ENCODE results near the gene MT3.
"Not testable (repeated sequence)": the region's sequence is repeated elsewhere in the genome, so short reads cannot be mapped to it uniquely, and the experiment has no call there.

The MT3 gene

DNA sequence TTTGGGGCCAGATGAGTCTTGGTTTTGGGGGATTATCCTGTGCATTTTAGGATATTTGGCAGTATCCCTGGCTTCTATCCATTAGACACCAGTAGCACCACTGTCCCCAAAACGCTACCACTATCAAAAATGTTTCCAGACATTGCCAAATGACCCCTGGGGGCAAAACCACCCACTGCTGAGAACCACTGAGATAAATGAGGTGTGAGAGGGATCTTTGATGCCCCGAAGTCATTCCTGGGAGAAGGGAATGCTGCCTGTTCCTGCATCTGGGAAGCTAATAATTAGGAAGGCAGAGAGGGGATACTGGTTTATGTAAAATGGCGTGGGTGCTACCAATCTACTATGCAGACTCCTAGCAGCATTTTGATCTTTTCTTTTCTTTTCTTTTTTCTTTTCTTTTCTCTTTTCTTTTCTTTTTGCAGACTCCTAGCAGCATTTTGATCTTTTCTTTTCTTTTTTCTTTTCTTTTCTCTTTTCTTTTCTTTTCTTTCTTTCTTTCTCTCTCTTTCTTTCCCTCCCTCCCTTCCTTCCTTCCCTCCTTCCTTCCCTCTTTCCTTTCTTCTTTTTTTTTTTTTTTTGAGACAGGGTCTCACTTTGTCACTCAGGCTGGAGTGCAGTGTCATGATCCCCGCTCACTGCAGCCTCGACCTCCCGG lies 8.8 kb upstream of the MT3 start:
- DNase-seq: no peak

DNA sequence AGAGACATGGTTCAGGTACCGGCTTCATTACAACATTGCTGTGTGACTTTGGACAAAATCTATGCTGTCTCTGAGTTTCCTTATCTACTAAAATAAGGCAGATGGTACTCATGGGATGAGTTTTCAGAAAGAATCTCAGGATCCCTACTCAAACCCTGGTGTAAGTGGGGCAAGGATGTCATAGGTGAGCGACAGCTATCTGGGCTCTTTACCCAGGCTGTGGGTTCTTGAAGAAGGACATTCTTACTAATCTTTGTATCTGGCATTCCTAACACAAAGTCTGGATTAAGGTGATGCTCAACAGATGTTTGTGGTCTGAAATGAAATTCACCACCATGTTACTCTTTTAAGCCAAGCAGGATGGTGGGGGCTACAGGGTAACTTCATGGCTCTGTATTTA lies 6.4 kb upstream of the MT3 start:
- DNase-seq: not testable (repeated sequence)

DNA sequence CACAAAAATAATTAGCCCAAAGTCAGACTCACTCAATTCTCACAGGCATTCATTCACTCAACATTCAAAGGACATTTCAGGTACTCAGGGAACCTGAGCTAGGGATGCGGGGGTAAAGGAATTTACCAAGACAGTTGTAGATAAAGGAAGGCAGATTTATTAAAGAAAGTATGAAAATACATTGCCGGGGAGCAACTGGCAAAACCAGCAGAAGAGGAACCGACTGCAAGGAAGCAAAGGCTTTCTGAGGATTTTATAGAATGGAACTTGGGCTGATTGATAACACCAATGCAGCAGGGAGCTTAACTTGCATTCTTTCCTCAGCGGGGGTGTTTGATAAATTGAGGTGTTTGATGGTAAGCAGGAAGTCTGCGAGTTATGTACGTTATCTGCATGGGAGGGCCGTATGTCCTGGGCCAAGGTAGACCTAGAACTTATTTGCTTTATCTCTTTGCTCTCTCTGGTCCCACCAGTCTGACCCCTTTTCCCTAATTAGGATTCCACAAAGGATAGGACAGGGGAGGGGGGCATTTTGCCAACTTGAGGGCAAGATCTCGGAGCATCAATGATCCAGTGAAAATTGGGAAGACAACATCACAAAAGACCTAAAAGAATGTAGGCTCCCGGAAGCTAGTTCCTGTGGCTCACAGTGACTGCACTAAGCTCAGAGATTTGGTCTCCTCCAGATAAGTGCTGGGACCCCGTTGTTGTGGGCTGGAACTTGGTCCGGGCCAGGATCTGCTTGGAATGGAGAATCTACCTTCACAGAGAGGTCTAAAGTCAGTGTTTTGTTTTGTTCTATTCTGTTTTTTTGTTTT lies 5.8 kb upstream of the MT3 start:
- no peak for DNase-seq

DNA sequence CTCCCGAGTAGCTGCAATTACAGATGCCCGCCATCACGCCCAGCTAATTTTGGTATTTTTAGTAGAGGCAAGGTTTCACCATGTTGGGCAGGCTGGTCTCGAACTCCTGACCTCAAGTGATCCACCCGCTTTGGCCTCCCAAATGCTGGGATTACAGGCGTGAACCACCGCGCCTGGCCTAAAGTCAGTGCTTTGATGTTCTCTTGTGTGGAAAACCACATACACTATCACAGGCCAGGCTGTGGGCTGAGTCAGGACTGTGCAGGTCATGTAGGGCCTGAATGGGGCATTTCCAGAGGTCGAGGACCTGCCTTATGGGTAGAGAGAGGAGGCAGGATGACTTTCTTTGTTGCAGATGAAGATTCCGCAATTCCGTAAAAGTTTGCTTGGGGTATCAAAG lies 5.1 kb upstream of the MT3 start:
- no peak for DNase-seq

DNA sequence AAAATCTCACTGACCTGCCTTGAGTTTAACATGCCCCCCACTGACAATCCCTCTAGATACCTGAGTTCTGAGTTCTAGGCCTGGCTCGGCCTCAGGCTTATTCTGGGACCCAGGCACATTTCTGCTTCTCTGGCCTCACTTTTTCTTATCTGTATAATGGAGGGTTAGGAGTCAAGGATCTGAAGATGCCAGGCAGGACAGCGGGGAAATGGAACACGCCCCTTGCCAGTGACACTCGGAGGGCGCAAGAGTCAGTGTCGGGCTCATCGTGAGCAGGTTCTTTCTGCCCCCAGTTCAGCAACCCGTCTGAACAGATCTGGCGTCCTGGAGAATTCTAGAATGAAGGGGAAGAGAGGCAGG lies 567 bp upstream of the MT3 start:
- no peak for DNase-seq

DNA sequence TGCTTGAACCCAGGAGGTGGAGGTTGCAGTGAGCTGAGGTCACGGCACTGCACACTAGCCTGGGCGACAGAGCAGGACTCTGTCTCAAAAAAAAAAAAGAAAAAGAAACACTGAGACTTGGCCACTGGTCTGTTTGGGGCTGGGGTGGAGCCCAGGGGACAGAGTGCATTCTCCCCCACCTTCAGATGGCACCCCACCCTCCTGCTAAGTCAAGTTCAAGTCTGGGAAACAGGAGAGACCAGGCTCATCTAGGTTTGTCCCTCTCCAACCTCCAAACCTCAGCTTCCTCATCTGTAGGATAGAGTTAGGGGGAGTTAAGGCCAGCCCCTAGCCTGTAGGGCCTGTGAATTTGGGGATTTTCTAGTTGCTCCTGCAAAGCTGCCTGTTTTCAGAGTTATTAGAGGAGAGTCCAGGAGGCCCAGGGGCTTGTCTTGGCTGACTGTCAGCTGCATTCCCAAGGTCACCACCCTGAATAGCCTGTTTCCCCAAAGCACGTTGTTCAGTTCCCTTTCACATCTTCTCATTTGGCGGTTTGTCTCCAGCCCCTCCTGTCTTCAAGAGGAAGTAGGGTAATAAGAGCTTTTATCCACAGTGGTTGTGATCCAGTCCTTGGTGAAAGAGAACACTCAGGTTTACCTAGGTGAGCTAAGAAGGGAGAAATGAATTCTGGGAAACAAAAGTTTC lies 2.2 kb downstream of the MT3 start:
- no peak for DNase-seq

DNA sequence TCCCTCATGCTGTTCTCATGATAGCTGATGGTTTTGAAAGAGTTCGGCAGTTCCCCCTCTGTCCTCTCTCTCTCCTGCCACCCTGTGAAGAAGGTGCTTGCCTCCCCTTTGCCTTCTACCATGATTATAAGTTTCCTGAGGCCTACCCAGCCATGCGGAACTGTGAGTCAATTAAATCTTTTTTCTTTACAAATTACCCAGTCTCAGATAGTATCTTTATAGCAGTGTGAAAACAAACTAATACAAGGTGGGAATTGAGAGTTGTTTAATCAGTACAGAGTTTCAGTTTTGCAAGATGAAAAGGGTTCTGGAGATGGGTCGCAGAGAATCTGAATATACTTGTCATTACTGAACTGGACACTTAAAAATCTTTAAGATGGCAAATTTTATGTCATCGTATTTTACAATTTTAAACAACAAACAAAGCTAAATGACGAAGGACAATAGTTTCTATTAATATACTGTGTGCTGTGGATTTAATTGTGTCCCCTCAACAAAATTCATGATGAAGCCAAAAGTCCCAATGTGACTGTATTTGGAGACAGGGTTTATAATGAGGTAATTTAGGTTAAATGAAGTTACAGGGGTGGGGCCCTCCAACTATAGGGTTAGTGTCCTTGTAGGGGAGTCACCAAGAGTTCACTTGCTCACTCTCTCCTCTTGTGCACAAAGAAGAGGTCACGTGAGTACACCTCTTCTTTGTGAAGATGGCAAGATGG lies 4.4 kb downstream of the MT3 start:
- no peak for DNase-seq

DNA sequence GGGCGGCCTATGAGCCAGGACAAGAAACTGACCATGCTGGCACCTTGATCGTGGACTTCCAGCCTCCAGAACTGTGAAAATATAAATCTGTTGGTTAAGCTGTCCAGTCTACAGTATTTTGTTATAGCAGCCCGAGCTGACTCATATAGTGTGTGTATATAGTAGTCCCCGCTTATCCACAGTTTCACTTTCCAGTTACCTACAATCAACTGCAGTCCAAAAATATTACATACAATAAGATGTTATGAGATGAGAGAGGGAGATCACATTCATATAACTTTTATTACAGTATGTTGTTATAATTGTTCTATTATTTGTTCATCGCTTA lies 4.9 kb downstream of the MT3 start:
- DNase-seq: no peak

DNA sequence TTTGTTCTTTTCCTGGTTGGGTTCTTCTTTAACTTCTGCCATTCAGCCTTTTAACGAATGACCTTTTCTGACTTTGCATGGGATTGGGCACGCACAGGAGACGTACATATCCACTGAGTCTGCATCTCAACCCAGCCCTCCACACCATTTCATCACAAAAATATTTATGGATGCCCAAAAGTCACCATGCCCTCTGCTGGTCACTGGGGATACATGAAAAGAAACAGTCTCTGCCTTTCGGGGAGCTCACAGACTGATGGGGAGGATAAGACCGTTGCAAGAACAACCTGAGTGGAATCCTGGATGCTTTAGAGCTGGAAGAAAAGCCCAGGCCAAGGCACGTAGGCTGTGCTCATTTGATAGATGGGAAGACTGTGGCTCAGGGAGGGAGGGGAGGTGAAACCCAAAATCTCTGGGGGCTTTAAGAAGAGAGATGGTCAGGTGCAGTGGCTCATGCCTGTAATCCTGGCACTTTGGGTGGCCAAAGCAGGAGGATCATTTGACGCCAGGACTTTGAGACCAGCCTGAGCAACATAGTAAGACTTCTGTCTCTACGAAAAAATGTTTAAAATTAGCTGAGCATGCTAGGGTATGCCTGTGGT lies 11.2 kb downstream of the MT3 start:
- peak; percentile 16 for DNase-seq

DNA sequence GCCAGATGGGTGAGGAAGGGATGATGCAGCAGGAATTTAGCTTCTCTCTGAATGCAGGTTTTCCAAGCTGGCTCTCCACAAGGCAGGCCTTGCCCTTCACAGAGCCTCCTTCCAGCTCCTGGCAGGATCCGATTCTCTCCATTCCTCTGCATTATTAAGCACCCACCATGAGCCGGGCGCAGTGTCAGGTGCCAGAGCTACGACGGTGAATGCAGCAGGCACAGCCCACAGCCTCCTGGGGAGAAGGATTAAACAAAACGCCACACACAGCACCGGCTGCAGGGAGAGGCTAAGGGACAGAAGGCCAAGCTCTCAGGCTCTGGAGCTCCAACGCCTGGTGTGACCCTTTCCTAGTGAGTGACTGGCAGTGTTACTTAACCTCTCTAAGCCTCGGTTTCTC lies 12.0 kb downstream of the MT3 start:
- DNase-seq: no peak

DNA sequence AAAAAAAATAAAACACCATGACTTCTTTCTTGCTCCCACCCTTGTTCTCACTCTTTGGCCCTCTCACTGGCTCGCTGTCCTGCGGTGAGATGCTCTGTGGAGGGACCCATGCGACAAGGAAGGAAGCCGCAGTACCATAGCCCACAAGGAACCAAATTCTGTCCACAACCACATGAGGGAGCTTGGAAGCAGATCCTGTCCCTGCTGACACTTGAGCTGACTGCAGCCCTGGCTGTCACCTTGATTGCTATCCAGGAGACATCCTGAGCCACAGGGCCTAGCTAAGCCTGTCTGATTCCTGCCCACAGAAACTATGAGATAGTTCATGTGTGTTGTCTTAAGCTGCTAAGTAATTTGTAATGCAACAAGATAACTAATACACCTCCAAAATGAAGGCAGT lies 14.3 kb downstream of the MT3 start:
- peak; percentile 9 for DNase-seq

DNA sequence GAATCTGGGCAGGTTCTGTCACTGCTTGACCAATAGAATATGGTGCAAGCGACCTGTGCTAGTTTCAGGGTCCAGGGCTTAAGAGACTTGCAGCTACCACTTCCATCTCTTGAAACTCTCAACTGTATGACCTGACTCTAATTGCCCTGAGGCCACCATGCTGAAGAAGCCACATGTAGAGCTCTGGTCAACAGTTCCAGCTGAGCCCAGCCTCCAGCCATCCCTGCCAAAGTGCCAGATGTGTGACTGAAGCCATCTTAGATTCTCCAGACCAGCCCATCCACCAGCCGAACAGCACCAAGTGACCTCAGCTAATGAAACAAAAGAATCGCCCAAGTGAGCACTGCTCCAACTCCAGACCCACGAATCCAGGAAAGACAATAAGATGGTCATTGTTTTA lies 15.6 kb downstream of the MT3 start:
- DNase-seq: no peak

DNA sequence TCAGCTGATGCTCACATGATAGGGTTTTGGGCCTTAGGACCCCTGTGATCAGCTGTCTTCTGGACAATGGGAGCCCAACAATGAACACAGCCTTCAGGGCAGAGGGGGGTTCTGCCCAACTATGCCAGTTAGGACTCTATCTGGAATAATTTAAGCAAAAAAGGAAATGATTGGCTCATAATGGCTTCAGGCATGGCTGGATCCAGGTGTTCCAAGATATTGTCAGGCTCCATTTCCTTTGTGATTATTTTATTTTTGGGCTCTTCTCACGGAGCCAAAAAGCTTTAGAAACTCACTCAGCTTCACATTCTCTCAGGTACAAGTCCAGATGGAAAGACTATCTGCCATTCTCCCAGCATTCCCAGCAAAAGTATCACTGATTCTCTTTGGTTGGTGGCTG lies 16.1 kb downstream of the MT3 start:
- no peak for DNase-seq

DNA sequence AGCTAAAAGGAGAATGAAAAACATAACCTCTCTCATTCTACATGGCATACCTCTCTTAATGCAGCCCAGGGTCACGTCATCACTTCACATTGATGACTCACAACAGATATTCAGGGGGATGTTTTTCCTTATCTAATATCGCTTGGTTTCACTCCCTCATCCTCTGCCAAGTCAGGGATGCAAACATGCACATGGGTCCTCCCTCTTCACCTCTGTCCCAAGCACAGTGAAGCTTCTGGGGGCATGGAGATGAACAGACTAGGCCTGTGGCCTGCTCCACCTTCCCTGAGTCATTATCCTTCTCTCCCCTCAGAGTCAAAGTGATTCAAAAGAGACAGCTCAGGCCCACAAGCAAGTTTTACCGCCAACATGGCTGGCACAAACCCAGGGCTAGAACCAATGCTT lies 16.7 kb downstream of the MT3 start:
- no peak for DNase-seq

DNA sequence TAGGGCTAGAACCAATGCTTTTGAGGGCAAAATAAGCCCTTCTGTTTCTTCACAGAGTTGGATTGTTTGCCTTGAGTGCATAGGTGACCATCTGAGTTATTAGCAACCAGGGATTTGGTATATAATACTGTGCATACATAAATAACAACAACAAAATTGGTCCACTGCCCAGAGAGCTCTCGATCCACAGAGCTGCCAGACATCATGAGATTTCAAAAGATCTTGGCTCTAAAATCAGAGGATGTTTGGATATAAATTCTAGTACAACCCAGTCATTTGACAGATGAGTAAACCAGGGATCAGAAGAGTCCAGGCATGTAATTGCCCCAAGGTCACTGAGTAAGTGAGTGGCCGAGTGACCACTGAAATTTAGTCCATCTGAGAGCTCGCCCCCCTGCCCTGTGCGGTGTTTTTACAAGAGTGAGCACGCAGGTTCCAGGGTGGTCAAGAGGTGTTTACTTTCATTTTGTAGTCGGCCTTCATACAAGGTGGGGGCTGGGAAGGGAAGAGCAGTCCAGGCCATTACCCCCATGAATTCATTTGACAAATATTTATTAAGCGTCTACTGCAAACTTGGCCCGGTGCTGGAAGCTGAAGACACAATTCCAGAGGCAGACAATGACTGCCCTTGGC lies 17.3 kb downstream of the MT3 start:
- no peak for DNase-seq

DNA sequence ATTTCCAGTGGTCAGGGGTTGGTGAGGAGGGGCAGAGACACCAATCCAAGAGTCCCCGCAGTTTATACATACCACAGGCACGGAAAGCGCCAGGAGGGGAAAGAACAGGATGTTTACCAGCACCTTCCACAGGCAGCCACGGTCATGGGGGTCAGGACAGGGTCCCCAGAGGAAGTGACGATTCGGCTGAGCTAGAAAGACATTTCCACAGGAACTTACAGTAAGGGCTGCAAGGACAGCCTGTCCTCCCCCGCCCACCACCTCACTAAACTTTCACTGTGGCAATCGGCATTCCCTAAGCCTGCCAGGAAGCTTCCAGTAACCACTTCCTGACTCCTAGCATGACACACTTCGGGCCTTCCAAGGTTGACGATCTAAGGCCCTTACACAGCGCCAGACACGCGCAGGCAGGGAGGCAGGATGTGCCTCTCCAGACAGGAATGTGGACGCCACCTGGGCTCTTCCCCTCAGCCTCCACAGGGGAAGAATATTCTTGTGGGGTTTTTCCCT lies 17.8 kb downstream of the MT3 start:
- no peak for DNase-seq

DNA sequence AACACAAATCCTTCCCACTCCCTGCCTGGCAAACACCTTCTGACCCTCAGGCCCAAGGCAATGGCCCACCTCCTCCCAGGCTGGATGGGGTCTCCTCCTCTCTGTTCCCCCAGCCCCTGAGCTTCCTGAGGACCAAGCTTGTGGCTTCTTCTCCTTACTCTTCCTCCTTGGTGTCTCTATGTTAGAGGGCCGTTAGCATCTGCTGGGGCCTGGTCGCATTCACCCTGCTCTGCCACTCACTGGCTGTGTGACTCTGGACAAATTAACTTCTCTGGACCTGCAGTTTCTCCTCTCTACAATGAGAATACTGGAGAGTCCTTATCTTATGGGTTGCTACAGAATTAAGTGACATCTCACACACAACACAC lies 18.3 kb downstream of the MT3 start:
- no peak for DNase-seq

DNA sequence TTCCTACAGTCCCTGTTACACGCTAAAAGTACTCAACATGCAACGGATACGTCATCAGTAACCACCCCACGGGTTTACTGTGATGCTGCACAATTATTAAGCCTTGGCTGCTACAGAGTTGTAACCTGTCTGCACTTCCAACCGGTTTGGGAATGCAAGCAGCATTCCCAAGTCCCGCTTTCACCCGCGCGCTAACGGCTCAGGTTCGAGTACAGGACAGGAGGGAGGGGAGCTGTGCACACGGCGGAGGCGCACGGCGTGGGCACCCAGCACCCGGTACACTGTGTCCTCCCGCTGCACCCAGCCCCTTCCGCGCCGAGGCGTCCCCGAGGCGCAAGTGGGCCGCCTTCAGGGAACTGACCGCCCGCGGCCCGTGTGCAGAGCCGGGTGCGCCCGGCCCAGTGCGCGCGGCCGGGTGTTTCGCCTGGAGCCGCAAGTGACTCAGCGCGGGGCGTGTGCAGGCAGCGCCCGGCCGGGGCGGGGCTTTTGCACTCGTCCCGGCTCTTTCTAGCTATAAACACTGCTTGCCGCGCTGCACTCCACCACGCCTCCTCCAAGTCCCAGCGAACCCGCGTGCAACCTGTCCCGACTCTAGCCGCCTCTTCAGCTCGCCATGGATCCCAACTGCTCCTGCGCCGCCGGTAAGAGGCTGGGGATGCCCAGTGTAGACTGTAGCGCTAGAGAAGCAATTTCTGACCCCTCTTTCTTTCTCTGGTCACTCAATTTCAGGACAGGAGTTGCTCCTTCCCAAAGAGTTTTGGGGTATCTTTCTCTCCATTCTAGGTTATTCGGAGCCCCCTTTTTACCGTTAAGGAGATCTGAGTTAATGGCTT lies 18.9 kb downstream of the MT3 start, which contains the start of gene MT2A:
Gene MT2A, plus strand, starts transcription at position 542 of the 833 bp plus-strand sequence. Its CDS starts 72 bp downstream, at position 614.
- peak; percentile 91 for DNase-seq

DNA sequence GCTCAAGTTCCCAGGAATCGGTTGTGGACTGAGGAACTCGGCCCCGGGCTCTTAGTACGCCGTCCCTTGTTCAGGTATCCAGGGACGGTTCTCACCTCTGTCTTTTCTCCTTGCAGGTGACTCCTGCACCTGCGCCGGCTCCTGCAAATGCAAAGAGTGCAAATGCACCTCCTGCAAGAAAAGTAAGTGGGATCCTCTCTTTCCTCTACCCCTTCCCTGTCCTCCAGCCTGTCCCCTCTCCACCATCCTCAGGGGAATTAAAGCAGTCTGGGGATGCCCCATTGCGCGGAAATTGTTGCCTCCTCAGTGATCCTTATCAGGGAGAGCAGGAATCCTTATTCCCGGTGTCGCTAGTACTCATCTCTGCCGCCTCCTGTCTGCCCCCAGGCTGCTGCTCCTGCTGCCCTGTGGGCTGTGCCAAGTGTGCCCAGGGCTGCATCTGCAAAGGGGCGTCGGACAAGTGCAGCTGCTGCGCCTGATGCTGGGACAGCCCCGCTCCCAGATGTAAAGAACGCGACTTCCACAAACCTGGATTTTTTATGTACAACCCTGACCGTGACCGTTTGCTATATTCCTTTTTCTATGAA lies 19.6 kb downstream of the MT3 start:
- no peak for DNase-seq

DNA sequence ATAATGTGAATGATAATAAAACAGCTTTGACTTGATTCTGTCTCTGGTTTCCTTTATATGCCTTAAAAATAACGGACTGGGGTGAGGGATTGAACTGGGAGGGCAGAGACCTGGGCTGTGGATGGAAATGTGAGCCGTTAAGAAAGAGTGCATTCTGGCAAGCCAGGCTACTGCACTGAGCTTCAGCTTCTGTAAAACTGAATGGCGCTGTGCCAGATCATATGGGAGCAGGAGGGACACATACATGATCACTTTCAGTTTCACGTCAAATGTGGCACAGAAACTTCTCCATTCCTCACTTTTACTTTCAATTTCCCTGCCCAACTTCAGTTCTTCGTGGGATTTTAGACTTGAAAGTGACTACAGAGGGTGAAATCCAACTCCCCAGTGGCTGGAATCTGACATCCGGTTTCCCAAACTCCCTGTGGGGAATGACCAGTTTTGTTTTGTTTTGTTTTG lies 20.2 kb downstream of the MT3 start:
- DNase-seq: no peak

DNA sequence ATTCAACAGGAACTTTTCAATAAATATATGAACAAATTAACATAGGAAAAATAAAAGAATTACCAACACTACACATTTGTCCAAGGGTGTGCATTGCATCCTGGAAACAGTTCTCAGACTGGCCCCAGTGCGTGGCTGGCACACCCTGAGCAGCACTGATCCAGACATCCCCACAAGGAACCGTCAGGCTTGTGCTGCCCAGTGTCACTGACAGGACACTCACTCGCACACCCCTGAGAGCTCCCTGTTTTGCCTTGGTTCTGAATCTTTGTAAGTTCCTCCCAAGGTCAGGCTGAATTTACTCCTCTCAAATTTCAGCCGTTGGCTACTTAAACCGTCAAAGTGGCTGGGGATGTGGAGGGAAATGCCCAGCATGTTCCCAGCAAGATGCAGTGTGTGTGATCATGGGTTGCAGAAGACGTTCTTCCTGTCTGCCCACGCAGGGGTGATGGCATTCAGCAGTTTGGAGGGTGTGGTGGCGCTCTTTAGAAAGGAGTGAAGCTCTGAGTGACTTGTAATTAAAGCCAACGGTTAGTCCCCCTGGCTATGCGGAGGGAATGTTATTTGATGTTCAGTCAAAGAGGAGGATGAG lies 20.8 kb downstream of the MT3 start:
- DNase-seq: no peak
